HG02884 (cell line): ENCODE measurements around the gene EME1.

Experiments
- ATAC-seq: cut with Tn5 transposase; IDR thresholded peaks from one replicate; pipeline ENCODE4 v1.9.1; 2021; ENCODE audit warnings: mild to moderate bottlenecking, moderate library complexity; ENCODE audit not compliant: unreplicated experiment

The EME1 gene

DNA sequence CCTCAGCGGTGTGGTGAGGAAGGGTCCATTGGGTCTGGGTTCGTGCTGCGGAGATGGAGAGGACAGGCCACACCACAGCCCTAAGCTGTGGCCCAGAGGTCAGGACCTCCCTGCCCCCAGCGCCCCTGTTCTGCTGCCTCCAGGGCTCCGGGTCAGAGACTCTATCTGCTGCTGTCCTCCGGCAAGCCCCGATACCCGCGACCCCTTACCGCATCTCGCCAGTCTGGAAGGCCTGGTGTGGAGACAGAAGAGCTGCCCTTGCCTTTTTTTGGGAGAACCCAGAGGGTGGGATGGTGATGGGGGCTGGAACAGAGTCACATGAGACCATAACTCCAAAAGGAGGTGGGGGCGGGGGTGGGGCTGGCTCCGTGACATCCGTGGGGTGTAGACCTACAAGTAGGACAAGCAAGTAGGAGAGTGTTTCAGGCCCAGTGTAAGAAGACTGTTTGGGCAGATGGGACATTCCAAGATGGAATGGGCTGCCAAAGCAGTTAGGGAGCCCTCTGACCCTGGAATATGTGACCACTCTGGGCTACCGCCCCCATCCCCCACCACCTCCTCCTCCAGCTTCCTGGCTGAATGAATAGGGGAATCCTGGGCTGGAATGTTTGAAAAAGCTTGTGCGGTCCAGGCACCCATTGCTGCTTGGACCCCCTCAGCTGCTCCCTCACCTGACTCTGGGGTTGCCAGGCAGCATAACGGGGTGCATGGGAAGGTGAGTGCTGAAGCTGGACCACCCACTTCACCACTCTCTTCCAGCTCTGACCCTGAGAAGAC is 25.7 kb upstream of the EME1 start:
- ATAC-seq: no peak

DNA sequence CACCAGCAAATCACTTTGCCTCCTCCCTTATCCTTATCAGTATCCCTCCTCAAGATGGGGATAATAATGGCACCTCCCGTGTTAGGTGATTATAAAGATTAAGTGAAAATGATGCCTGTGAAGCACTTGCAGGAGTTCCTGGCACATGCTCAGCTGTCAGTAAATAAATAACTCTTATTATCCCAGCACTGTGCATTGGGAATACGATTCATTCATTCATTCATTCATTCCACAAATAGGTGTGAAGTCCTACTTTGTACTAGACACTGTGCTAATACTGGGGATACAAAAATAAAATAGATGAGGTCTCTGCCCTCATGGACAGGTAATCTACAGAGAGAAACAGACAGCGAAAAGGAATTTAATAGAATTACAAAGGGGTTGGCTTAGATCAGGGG is 25.1 kb upstream of the EME1 start:
- ATAC-seq: no peak

DNA sequence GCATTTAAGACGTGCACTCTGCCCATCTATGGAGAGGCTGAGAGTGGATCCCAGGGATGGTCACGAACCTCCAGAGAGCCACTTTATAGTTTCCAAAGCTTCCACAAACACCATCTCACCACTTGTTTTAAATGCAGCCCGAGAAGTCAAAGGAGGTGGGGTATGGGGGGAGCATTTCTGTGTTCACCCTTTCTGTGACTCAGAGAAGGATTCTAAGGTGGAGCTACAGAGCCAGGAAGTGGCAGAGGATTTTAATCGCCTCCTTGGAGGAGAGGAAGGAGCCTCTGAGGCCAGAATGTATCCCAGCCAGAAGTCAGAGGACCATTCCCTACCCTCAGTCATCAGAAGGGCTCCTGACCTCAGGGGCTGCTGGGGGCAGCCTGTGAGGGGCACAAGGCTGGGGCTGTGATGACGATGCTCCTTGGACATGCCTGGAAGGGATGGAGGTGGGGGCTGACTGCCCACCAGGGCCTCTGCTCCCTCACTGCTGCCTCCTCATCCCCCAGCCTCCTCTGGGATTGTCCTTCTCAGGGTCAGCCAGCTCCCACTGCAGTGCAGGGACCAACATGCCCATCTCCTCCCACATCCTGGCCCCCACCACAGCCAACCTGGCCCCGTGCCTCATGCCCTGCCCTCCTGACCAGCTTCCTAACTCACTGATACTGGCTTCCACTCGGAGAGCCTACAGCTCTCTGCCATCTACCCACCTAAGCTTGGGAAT is 24.3 kb upstream of the EME1 start:
- no peak for ATAC-seq

DNA sequence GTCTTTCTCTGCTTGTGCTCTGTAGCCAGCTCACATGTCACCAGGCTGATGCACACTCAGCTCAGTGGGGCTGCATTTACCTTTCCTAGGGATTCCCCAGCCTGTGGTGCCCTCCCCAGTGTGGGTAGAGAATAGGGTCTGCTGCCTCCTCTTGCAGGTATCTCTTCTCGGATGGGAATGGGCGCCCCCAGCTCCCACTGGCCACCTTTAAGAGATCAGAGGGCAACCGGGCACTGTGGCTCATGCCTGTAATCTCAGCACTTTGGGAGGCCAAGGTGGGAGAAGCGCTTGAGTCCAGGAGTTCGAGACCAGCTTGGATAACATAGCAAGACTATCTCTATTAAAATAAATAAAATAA is 23.8 kb upstream of the EME1 start:
- ATAC-seq: no peak

DNA sequence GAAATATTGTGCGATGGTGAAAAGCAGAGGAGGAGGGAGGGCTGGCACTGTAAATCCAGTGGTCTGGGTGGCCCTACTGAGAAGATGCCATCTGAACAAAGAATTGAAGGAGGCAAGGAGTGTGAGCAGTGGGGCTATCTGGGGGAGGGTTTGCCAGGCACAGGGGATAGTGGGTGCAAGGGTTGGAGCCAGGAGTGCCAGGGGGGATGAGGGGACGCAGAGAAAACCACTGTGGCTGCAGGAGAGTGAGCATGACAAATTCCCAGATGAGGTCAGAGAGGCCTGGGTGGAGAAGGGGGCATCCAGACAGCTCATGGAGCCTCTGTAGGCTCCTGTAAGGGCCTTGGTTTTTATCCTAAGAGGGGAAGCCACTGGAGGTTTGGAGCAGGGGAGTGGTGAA is 22.3 kb upstream of the EME1 start:
- ATAC-seq: no peak

DNA sequence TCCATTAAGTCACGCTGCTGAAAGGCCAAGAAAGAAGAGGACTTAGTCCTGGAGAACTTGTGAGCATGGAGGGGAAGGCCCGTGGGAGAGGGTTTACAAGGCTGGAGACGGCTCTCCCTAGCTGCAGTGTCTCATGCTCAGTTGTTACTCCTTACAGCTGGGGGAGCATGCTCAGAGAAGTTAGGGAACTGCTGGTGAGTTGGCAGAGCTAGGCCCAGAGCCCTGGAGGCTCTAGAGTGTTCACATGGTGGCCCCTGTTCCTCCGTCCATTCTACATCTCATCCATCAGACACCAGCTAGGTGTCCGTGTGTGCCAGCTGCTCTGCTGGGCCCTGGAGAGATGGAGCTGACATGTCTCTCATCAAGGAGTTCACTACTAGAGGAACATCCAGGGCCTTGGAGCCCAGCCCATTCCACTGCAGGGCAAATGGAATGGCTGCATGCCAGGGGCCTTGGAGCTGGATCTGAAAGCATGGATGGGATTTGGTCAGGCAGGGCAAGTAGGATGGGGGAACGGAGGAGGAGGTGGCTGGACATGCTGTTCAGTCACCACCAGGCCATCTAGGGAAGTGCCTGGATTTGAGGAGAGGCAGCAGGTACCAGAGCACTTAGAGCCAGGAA is 20.8 kb upstream of the EME1 start:
- ATAC-seq: no peak

DNA sequence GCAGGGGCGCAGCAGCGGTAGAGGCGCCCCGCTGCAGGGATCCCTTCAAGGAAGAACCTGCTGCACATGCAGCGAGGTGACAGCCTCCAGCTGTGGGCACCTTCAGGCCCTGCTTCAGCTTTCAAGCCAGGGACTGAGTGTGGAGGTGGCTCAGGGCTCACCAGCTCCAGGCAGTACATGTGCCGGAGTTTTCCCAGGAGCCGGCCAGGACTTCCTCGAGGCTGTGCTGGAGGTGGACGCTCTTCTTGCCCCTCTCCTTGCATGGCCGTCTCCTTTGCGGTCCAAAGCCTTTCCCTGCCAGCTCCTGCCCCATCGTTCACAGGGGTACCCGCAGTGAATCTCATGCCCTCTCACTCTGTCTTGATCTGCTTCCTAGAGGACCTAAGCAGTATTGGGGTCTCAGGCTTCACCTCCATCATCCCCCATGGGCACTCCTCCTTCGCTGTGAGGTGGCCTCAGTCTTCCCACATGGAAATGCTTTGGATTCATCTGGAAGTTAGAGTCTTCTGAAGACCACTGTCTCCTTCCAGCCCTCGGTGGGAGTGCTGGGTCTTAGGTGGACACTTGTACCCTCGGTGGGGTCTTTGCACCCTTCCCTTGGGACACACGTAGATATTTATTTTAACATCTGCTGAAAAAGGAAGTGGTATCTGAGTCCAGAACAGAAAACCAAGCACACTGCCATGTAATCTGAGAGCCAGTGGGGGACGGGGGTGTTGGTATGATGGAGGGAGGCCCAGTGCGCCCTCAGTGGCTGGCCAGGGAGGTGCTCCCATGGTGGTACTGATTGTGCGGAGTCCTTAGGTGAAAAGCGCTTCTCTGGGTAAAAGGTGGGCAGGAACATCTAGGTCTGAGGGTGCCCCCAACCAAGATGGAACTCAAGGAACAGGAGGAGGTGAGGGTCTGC is 20.1 kb upstream of the EME1 start:
- no peak for ATAC-seq

DNA sequence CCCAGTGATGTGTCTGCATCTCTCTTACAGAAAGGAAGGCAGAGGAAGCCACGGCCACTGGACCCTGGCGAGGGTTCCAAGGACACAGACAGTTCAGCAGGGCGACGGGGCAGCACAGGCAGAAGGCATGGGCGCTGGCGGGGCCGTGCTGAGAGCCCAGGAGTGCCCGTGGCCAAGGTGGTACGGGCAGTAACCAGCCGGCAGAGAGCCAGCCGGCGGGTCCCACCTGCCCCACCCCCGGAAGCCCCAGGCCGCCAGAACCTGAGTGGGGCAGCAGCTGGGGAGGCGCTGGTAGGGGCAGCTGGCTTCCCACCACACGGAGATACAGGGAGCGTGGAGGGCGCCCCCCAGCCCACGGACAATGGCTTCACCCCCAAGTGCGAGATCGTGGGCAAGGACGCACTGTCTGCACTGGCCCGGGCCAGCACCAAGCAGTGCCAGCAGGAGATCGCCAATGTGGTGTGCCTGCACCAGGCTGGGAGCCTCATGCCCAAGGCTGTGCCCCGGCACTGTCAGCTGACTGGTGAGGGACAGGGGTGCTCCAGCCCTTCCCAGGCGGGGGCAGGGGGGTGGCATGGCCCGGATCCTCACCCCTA is 19.3 kb upstream of the EME1 start:
- ATAC-seq: no peak

DNA sequence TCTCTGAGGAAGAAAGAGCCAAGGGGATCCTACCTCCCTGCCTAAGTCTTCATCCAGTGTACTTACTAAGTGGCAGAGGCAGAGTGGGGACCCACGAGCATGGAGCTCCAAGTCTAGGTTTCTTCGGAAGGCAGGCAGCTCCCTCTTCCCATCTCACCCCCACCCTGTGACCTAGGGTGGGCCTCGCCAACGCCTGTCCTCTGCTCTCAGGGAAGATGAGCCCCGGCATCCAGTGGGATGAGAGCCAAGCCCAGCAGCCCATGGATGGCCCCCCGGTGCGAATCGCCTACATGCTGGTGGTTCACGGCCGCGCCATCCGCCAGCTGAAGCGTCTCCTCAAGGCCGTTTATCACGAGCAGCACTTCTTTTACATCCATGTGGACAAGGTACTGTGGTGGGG is 18.8 kb upstream of the EME1 start:
- ATAC-seq: no peak

DNA sequence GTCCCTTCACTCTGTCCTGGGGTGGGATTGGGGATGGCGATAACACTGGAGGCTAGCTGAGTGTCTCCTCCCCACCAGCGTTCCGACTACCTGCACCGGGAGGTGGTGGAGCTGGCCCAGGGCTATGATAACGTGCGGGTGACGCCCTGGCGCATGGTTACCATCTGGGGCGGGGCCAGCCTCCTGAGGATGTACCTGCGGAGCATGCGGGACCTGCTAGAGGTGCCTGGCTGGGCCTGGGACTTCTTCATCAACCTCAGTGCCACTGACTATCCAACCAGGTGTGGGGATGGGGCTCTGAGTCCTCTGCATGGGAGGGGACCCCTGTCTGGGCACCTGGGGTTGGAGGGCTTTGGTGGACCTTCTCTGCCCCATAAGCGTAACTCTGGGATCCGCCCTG is 18.3 kb upstream of the EME1 start:
- ATAC-seq: no peak

DNA sequence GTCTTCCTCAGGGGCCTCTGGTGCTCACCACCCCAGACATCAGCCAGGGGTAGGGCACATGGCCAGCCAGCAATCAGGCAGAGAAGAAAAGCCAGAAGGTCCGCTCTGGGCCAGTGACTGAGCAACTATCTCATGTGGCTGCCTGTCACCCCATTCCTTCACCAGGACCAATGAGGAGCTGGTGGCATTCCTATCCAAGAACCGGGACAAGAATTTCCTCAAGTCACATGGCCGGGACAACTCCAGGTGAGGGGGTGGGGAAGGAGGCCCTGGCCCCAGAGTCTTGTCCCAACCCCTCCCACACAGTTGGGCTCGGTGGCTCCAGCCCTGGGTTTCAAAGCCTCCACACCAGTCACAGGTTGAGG is 17.7 kb upstream of the EME1 start:
- ATAC-seq: no peak

DNA sequence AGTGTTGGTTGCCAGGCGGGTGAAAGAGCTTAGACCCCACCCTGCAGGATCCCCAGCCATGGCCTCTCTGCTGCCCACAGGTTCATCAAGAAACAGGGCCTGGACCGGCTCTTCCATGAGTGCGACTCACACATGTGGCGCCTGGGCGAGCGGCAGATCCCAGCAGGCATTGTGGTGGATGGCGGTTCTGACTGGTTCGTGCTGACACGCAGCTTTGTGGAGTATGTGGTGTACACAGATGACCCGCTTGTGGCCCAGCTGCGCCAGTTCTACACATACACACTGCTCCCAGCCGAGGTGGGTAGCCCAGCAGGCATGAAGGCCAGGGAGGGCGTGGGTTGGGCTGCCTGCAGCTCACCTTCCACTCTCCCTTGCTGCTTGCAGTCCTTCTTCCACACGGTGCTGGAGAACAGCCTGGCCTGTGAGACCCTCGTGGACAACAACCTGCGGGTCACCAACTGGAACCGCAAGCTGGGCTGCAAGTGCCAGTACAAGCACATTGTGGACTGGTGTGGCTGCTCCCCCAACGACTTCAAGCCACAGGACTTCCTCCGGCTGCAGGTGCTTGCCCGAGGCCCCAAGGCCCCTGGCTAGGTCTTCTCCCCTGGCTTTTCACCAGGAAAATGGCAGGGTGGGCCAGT is 17.2 kb upstream of the EME1 start:
- no peak for ATAC-seq

DNA sequence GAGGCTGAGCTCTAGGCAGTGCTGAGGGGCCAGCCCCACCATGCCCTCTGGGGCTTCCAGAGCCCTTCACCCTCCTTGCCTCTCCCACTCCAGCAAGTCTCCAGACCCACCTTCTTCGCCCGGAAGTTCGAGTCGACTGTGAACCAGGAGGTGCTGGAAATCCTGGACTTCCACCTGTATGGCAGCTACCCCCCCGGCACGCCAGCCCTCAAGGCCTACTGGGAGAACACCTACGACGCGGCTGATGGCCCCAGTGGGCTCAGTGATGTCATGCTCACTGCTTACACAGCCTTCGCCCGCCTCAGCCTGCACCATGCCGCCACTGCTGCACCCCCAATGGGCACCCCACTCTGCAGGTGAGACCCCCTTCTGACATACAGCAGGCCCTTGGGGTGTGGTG is 16.6 kb upstream of the EME1 start:
- ATAC-seq: no peak

DNA sequence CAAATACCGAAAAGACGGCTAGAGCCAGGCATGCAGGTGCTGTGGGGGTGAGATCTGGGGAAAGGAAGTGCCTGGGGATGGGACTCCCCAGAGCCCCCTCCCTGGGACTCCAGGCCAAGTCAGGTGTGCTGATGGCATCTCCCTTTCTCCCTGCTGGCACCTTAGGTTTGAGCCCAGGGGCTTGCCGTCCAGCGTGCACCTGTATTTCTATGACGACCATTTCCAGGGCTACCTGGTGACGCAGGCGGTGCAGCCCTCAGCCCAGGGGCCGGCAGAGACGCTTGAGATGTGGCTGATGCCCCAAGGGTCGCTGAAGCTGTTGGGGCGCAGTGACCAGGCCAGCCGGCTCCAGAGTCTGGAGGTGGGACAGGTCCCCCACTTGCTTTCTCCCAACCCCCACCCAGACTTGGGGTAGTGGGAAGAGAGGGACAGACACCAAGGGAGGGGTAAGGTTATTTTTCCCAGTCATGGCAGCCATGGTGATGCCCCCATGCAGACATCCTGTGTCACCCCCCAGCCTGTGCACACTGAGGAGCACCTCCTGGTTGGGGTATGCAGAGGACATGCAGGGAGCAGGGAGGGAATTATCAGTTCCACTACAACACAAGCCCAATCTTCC is 16.0 kb upstream of the EME1 start:
- no peak for ATAC-seq

DNA sequence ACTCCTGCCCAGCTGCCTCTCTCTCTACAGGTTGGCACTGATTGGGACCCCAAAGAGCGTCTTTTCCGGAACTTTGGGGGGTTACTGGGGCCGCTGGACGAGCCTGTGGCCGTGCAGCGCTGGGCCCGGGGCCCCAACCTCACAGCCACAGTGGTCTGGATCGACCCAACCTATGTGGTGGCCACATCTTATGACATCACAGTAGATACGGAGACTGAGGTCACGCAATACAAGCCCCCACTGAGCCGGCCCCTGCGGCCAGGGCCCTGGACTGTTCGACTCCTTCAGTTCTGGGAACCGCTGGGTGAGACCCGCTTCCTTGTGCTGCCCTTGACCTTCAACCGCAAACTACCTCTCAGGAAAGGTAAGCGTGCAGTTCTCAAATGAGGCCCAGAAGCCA is 14.9 kb upstream of the EME1 start:
- ATAC-seq: no peak

DNA sequence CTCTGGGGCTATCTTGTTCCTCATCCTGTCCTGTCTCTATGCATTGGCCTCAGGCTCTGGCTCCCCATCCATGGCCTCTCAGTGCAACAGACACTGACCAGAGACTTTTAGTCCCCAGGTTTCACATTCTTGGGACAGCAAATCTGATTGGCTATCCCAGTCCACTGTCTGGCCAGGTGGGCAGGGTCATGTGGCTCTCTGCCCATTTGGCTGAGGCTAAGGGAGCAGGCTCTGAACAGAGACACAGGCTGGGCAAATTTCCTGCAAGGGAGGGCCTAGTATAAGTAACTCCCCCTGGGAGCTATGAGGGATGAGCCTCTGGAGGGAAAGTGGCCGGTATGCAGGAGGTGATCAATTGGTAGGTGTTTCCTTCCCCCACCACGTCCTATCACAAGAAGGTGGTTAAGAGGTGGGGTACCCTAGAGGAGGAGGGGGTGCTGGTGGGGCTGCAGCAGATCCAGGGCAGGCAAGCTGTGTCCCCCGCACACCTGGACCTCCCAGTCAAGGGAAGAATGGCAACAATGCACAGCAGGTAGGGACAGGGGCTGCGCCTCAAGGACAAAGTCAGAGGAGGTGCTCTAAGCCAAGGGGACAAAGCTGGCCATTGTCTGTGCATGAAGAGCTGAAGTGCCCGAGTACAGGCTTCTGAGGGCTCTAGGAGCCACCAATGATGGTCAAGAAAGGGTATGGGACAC is 13.9 kb upstream of the EME1 start:
- ATAC-seq: no peak

DNA sequence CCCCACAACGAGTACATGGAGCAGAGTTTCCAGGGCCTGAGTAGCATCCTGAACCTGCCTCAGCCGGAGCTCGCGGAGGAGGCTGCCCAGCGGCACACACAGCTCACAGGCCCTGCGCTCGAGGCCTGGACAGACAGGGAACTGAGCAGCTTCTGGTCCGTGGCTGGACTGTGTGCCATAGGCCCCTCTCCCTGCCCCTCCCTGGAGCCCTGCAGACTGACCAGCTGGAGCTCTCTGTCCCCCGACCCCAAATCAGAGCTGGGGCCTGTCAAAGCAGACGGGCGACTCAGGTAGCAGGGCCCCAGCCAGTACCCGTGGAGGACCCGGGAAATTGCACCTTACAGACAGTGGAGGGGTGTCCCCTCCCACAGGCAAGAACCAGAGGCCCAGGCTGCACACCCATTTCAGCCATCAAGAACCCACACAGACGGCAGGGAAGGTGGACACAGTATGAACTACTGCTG is 13.0 kb upstream of the EME1 start:
- ATAC-seq: no peak

DNA sequence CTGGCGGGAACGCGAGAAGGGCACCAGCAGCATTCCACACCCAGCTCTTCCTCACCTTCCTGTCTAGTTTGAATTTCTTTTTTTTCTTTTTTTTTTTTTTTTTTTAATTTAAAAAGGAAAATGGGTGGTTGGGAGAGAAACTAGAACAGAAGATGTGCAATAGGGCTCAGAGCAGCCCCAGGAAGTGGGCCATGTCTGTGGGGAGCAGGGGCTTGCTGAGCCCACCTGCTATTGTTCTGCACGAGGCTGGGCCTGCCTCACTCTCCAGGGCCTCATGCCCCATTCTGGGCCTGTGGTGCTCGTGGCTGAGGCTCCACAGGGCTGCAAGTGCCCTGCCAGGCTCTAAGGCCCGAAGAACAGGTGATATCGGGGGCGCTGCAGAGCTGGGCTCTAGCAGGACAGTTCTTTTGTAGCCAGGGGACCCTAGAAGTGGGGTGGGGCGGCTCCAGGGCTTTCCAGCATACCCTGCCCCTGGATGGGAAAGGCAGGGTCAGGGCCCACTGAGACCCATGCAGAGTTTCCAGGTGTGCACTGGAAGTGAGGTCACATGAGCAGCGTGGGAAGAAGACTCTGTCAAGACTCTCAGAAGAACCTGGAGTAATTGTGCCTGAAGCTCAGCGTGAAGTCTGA is 12.4 kb upstream of the EME1 start:
- no peak for ATAC-seq
